ENCODE data around the gene N4BP2.

DNA sequence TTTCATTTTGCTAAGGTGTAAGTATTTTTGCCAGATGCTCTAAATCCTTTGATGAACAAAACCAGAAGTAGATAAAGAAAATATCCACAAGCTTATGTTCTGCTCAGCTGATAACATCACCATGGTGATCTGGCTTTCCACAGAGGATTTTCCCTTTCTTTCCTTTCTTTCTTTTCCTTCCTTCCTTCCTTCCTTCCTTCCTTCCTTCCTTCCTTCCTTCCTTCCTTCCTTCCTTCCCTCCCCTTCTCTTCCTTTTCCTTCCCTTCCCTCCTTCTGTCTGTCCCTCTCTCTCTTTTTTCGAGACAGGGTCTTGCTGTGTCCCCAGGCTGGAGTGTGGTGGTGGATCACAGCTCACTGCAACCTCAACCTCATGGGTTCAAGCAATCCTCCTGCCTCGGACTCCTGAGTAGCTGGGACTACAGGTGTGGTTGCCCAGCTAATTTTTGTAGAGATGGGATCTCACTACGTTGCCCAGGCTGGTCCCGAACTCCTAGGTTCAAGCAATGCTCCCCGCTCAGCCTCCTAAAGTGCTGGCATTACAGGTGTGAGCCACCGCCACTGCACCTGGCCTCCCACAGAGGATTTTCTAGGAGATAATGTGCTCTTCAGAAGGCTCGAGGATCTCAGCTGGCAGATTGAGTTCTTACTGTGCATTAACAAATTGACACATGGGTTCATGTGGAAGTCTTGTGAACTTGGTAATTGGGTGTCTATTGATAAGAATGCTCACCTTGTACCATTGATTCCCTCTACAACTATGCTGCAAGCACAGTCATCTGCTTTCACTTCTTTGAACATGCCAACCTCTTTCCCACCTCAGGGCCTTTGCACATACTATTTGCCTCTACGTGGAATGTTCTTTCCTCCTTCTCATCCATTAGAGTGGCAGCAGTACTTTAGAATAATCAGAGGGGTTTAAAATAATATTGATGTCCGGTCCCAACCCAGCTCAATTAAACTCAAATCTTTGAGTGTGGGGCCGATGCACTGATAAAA lies 138.8 kb downstream of the N4BP2 start:
- TF ChIP-seq, protein P1, sequence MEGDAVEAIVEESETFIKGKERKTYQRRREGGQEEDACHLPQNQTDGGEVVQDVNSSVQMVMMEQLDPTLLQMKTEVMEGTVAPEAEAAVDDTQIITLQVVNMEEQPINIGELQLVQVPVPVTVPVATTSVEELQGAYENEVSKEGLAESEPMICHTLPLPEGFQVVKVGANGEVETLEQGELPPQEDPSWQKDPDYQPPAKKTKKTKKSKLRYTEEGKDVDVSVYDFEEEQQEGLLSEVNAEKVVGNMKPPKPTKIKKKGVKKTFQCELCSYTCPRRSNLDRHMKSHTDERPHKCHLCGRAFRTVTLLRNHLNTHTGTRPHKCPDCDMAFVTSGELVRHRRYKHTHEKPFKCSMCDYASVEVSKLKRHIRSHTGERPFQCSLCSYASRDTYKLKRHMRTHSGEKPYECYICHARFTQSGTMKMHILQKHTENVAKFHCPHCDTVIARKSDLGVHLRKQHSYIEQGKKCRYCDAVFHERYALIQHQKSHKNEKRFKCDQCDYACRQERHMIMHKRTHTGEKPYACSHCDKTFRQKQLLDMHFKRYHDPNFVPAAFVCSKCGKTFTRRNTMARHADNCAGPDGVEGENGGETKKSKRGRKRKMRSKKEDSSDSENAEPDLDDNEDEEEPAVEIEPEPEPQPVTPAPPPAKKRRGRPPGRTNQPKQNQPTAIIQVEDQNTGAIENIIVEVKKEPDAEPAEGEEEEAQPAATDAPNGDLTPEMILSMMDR (IDR thresholded peaks at IDR 0.05): no peak
- TF ChIP-seq POLR2A (IDR thresholded peaks at IDR 0.05) (no peak), EP300 (IDR thresholded peaks at IDR 0.05) (no peak)

Measured in tibial nerve (tissue), 4 donors.